HG03108 (cell line): ENCODE results near the gene TRIM46.
"Not testable (repeated sequence)": the region's sequence is repeated elsewhere in the genome, so short reads cannot be mapped to it uniquely, and the experiment has no call there.

Source experiments
- ATAC-seq: cut with Tn5 transposase; IDR thresholded peaks from one replicate; pipeline ENCODE4 v1.9.1; 2021; ENCODE audit warnings: moderate library complexity; ENCODE audit not compliant: unreplicated experiment

TRIM46 gene

GRCh38 chr1:155205035-155205434 lies 31.4 kb downstream of the TRIM46 start:
- no peak for ATAC-seq

- no peak for ATAC-seq
These were observed 32.4 kb downstream of the TRIM46 start for GRCh38 chr1:155205969-155206593.

DNA sequence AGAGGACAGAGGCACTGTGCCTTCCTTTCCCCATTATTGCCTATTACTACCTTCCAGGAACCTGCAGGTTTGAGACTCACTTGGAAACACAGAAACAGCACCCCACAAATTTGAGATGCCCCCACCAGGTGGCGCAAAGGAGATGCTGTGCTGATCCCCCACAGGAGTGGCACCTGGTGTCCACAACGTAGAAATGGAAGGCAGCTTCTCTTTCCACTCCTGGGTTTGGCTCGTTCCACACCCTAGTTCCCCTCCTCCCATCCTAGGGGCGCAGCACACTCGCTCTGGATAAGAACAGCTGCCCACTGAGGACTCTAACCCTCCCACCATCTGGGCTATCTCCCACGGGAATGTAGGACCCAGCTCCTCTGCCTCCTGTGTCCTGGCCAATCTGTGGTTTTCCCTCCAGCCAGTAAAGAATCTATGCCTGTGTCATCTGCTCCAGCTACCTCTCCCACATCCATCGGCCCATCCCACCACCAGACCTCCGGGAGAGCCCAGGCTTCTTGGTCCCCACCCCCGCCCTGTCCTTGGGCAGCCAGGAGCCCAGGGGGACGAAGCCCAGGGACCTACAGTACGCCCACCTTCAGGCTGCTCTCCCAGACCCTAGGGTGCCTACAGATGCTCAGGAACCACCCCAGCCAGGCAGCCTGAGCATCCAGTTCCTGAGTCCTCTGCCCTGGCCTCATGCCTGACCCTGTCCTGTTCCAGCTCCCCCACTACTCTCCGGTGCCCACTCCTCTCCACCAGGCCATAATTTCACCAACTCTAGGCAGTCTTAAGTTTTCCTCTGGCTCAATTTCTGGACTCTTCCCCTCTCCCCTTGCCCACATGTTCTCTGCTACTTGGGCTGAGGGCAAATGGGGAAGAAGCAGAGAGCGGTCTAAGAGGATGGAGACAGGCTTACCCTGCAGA lies 33.5 kb downstream of the TRIM46 start:
- no peak for ATAC-seq

- no peak for ATAC-seq
These were observed 34.3 kb downstream of the TRIM46 start, which contains the start of gene THBS3 for GRCh38 chr1:155207806-155208540. Gene THBS3 (minus strand): TSS chr1:155207897. CDS start chr1:155207876, 21 bp downstream.

DNA sequence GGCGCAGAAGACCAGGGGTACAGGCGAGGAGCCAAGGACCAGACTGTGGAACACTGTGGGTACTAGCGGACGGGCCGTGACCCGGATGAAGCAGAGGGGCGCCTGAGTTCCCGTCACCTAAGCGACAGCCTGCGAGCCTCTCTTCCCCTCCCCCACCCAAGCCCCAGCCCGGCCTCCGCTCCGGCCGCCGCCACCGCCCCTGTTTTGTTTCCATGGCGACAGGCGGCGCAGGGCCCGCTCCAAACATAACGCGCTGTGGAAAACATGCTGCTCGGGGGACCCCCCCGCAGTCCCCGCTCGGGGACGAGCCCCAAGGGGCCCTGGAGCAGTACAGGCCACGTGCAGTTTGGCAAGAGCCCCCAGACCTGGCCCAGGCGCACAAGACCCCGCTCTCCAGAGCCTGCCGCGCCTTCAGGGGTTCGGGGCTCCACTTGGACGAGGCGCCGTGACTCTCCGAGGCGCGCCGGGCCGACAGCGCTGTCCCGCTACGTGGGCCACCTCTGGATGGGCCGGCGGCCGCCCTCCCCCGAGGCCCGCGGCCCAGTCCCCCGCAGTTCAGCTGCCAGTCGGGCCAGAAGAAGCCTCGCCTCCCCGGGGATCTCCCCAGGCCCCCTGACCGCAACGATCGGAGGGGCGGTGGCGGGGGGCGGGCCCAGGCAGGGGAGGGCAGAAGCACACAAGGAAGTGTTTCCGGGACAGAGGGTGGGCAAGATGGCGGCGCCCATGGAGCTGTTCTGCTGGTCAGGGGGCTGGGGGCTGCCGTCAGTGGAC lies 35.1 kb downstream of the TRIM46 start, which contains the start of gene MTX1:
Gene MTX1, plus strand, starts transcription at position 155 of the 771 bp plus-strand sequence. Its CDS starts 110 bp downstream, at position 265.
- ATAC-seq: peak; percentile 59

DNA sequence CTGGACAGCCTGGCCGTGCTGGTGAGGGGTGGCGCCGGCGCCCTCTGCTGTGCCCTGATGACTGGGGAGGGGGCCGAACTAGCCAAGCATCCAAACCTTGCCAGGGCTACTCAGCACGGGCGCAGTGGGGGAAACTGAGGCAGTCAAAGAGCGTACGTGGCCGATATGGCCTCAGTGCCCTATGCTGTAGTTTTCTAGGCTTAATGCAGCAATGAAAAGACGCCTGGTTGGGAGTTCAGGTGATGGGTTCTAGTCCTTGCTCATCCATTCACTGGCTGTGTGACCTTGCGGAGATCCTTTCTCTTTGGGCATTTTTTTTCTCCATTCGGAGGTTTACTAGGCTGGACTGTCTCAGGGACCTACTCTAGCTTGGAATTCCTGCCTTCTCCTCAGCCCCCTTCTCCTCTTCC lies 35.7 kb downstream of the TRIM46 start:
- ATAC-seq: no peak

GRCh38 chr1:155210314-155211104 lies 36.9 kb downstream of the TRIM46 start:
- ATAC-seq: no peak

- ATAC-seq: not testable (repeated sequence)
These were observed 37.9 kb downstream of the TRIM46 start for GRCh38 chr1:155211381-155212050.

GRCh38 chr1:155212051-155212440 lies 38.4 kb downstream of the TRIM46 start:
- not testable (repeated sequence) for ATAC-seq

- not testable (repeated sequence) for ATAC-seq
These were observed 41.1 kb downstream of the TRIM46 start for GRCh38 chr1:155214702-155215101.

DNA sequence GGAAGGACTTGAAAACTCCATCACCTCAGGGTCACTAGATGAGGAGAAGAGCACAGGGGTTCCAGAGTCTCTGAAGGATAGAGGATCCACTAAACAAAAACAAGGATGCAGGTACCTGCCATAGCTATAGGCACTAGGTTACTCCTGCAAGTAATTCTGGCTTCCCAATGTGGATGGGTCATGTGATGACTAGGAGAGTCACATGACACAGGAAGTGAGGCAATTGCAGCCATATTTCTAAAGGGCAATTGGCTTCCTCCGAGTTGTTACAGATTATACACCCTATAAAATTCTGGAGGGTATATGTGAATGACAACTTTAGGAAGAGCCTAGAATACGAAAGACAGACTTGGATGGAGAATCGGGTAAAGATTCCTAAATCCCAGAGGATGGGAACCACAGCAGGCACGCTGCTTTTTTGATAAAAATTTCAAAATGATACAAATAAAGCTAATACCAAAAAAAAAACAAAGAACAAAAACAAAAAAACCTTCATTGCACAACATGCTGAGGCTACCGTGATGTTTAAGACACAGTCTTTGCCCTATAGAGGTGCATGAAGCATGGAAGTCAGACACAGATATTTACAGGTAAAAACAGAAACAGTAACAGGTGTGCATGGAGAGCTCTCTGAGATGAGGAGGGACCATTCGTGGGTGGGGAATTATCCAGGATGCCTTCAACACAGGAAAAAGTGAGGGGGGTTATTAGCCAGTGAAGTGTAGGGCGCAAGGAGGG lies 45.4 kb downstream of the TRIM46 start:
- ATAC-seq: no peak

GRCh38 chr1:155219592-155220031 lies 46.0 kb downstream of the TRIM46 start:
- ATAC-seq: no peak

DNA sequence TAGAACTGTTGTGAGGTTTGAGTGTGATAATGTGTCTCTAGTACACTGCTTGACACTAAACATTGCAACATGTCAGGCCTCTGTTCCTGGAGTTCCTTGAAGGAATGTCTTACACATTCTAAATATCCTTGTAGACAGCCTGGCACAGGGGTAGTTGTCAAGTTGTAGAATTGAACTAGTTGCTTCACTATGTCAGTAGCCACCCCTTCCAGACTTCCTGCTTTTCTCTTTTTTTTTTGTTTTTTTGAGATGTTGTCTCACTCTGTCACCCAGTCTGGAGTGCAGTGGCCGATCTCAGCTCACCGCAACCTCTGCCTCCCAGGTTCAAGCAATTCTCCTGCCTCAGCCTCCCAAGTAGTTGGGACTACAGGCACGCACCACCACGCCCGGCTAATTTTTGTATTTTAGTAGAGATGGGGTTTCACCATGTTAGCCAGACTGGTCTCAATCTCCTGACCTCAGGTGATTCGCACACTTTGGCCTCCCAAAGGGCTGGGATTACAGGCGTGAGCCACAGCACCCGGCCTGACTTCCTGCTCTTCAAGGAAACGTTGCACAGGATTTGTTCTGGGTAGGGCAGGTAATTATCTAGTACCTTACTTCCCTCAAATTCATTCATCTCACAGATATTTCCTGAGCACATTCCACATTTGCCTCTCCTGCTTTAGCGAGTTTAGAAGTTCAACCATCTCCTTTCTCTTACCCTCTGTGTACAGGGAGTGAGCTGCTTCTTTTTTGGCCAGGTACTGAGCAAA lies 46.7 kb downstream of the TRIM46 start:
- ATAC-seq: not testable (repeated sequence)

- ATAC-seq: no peak
These were observed 49.4 kb downstream of the TRIM46 start for GRCh38 chr1:155223047-155223446.

DNA sequence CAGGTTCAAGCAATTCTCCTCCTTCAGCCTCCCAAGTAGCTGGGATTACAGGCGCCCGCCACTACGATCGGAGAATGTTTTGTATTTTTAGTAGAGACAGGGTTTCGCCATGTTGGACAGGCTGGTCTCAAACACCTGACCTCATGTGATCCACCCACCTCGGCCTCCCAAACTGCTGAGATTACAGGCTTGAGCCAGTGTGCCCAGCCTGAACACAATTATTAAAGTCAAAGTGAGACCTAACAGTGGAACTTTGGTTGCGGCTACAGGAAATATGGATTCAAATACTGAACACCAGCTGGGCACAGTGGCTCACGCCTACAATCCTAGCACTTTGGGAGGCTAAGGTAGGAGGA lies 51.7 kb downstream of the TRIM46 start:
- not testable (repeated sequence) for ATAC-seq

- ATAC-seq: no peak
These were observed 52.7 kb downstream of the TRIM46 start for GRCh38 chr1:155226188-155226909.

DNA sequence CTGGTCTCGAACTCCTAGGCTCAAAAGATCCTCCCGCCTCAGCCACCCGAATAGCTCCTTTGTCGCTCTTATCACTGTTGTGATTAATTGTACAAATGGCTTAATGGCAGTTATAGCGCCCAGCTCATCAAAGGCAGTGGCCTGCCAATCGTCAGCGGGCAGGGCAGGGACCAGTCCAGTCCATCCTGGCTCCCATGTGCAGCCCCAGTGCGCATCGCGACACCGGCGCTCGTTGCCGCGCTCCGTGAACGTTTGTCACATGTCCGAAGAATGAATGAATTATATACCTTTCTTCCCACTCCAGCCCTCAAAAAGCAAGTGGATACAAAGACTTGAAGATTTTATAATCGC lies 53.2 kb downstream of the TRIM46 start:
- no peak for ATAC-seq
